Dermis blood vessel endothelial cell (primary cell): ENCODE measurements around the gene SEC14L2. TPM values are rescaled to one million over a fixed set of nuclear protein-coding genes. Genes with fewer than 3 reads are reported as not detected.

Experiments
- DNase-seq: peaks from one replicate; pipeline ENCODE4 v3.0.0; 2010
- total RNA-seq: library from RNA; depleted of rRNA; stranded (reverse); fragments of >200 nt; gene quantifications from 2 replicates; pipeline ENCODE4 v1.2.3, GENCODE V29; 2014

SEC14L2 gene
- total RNA-seq, 1 donor from 2014 or later, result 16.2 TPM

DNA sequence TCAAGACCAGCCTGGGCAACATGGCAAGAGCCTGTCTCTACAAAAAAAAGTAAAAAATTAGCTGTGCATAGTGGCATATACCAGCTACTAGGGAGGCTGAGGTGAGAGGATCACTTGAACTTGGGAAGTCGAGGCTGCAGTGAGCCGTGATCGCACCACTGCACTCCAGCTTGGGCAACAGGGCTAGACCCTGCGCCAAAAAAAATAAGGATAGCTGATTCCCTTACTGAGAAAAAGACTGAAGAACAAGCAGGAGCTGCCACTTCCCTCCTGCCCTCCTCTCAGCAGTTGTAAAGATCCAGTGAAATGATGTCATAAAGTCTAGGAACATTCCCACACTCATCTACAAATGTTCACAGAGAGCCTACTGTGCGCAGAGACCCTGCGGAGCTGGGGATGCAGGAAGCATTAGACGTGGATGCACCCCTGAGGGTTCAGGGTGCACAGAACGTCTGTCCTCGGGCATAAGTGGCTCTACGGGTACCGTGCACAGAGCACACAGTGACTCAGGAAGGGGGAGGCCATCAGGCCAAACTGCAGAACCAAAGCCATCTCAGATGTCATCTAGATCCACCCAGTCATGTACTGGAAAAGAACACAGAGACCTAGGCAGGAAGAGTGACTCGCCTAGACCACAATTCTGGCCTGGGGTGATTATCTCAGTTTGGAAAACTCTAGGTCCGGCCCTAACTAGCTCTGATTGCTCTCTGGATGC, 11.7 kb downstream of the SEC14L2 start:
- peak; percentile 54 for DNase-seq

DNA sequence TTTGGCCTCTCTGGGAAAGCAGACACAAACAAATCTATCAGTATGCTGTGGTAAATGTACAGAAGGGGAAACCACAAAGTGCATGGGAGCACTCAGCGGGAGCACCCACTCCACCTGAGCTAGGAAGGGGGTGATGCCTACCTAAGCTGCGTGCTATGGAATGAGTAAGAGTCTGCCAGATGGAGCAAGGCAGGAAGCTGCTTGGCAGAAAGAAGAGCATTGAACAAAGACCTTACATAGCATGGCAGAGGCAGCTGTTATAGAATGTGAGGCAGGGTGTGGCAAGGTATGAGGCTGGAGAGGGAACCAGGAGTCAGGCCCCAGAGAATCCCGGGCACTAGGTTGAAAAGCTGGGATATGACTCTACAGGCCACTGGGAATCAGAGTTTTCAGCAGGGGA, 15.0 kb downstream of the SEC14L2 start:
- no peak for DNase-seq

DNA sequence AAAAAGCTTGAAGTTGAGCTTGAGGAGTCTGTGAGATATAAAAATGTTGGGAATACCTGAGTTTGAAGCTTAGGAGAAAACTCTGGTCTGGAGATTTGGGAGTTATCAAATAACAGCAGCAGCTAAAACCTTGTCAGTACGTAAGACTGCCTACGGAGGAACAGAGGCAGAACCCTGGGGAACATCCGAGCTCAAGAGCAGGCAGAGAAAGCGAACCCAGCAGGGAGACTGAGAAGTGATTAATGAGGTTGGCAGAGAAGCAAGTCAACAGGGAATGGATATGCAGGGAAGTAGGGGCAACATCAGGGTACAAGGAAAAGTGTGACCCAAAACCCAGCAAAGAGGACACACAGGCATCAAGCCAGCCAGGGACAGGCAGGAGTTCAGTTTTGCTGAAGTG, 16.2 kb downstream of the SEC14L2 start:
- DNase-seq, result no peak

DNA sequence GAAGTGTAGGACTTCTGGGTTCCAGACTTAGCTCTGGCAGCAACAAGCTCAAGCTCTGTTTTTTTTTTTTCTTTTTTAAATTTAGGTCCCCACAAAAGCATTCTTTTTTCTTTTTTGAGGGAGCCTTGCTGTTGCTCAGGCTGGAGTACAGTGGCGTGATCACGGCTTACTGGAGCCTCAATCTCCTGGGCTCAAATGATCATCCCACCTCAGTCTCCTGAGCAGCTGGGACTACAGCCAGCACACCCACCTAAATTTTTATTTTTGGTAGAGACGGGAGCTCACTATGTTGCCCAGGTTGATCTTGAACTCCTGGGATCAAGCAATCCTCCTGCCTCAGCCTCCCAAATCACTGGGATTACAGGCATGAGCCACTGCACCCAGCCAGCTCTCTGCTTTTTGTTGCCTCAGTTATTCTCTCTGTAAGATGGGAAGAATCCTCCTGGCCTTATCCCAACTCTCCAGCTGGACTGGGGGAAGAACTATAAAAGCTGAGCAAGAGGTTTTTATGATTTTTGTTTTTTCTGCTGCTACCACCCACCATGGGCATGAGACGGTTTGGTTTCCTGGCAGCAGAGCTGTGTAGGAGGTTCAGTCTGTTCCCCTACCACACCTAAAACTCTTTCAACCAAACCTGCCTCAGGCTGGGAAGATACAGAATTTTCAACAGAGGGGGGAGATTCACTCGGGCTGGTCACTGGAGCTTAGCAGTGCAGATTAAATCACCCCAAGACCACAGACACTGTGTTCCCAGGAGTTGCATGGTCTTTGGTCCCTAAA, 17.1 kb downstream of the SEC14L2 start:
- no peak for DNase-seq

DNA sequence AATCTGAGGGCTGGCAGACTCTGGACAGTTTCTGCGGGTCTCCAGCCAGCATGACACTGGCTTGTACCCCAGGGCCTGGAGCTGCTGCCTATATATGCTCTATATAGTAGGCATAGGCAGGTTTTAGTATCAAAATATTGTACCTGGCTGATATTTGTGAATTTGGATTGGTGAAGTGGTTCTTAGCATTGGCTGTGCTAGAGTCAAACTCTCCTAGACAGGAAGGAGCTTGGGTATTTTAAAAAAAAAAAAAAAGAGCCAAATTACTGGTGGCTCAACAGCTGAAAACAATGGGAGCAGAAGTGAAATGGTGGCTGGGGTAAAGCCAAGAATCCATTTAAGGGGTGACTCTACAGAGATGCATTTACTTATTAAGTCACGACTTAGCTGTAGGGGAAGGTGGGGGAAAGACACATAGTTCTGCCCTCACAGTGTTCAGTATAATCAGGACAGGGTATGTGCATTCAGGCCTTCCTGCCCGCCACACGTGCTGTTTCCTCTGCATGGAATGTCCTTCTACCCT, 17.8 kb downstream of the SEC14L2 start:
- peak; percentile 47 for DNase-seq

DNA sequence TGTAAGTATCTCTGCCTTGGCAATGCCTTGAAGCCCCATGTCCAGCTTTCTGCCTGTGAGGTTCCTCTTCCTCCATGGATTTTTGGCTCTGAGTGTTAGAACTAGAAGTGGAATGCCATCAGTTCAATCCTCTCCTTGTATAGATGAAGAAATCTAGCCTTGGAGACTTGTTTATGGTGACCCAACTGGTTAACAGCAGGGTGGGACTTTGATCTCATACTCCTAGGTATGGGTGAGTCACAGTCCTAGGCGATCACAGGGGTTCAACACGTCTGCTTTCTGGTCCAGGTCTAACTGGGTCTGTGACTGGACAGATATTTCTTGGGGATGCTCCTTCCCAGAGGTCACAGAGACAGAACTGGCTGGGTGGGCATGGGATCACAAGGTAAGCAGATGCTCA, 19.6 kb downstream of the SEC14L2 start:
- no peak for DNase-seq

DNA sequence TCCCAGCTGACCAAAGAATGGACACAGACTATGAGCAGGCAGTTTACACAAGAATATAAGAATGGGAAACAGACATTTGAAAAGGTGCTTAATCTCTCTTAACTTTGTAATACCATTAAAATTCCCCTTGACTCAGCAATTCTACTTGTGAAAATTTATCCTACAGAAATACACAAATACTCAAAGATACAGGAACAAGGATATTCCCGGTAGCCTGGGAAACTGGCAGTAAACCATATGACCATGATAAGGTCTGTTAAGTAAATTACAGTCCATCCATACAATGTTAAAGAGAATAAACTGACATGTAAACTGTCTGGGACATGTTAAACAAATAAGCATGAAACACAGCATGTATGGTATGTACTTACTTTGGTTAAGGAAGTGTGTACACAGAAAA, 20.0 kb downstream of the SEC14L2 start:
- no peak for DNase-seq

DNA sequence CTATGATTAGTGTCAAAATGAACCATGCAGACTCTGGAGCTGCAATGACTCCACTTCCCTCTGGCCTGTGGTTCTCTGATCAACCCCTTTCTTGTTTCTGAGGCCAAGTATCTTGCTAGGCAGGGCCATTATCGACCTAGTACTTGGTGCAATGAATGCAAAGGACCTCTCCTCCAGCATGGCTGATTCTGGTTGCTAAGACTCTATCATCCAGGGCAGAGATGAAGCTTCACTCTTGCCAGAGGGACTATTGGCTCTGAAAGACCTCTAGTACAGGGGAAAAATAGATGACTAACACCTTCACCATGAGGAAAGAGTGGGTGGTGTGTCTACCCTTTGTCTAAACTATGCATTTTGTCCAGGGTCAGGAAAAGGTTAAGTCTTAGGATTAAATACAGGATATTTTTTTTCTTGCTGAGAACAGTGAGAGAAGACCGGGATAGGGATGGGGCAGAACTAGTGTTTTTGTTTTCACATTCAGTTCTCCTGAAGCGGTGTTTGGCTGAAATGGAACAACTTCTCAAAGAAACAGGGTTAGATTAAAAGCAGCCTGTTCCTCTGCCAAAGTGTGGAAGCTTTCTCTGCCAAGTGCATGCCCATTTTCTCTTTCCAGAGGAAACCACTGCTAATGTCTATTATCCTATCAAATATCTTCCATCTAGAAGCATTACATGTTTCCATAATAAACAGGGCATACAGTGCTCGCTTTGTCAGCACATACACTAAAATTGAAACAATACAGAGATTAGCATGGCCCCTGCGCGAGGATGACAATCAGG, 23.7 kb downstream of the SEC14L2 start:
- DNase-seq, result peak; percentile 88

DNA sequence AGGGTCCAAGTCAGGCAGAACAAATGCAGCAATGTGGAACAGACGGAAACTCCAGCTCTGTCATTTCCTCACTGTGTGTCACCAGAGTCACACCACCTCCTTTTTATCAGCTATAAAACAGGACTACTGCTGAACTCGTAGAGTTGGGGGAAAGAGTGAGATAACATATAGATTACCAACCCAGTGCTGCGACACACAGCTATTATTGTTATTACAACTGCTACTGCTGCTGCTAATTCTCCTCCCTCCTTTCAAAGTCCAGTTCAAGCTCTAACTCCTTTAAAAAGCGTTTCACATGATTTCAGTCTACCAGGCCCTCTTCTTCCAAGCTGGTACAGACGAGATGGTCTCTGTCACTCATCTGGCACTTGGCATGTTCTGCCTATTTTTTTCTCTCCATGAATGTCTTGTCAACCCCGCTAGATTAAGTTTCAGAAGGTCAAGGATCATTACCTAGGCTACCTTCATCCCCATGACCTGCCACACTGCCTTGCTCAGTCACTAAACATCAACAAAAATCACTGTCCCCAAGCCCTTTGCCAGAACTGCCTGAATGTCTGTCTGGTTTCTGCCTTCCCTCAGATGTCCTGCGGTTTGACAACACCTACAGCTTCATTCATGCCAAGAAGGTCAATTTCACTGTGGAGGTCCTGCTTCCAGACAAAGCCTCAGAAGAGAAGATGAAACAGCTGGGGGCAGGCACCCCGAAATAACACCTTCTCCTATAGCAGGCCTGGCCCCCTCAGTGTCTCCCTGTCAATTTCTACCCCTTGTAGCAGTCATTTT, 25.1 kb downstream of the SEC14L2 start:
- DNase-seq, result peak; percentile 66

DNA sequence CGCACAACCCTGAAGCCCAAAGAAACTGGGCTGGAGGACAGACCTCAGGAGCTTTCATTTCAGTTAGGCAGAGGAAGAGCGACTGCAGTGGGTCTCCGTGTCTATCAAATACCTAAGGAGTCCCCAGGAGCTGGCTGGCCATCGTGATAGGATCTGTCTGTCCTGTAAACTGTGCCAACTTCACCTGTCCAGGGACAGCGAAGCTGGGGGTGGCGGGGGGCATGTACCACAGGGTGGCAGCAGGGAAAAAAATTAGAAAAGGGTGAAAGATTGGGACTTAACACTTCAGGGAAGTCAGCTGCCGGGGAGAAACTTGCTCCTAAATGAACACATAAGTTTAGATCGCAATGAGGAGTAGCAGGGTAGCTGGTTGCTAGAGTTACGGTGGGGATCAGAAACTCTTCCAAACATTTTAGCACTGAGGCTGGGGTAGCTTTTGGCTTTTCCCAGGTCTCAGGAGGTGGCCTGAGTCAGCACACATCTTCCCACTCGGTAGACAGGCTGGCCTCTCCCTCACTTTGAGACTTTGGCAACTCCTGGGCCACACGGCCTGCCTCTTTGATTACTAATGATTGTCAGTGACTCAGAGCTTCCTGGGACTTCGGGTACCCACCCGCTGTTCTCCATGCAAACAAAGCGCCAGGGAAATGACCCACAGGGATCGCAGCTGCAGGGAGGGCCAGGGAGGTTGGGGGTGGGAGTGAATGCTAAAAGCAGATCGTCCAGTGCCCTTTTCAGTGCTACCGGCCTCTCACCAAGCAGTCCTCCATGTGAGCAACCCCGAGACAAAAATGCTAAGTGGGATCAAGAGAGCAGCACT, 25.9 kb downstream of the SEC14L2 start:
- peak; percentile 59 for DNase-seq

DNA sequence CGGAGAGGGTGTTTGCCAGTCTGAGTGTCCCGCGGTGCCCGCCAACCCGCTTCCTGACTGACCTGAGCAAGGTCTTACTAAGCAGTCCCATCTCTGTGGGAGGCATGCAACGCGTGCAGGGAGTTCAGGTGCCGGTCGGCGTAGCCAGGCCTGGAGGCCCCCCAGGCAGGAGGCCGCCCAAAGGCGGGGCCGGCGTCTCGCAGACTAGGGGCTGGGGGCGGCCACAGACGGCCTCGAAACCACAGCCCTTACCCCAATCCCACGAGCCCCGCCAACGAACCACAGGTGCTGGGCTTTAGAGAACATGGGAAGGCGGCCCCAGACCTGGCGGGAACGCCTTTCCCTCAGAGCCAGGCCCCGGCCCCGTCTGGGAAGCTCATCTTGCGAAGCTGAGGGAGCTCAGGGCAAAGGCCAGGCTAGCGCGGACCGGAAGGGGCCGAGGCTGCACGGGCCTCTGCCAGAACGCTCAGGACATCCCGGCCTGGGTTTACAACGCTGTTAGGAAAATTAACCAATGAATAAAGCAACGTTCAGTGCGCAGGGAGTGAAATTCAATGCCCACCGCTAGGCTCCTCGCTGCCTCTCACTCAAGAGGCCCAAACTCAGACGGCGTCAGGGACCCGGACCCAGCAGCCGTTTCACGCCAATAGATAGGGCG, 26.6 kb downstream of the SEC14L2 start:
- peak; percentile 56 for DNase-seq

DNA sequence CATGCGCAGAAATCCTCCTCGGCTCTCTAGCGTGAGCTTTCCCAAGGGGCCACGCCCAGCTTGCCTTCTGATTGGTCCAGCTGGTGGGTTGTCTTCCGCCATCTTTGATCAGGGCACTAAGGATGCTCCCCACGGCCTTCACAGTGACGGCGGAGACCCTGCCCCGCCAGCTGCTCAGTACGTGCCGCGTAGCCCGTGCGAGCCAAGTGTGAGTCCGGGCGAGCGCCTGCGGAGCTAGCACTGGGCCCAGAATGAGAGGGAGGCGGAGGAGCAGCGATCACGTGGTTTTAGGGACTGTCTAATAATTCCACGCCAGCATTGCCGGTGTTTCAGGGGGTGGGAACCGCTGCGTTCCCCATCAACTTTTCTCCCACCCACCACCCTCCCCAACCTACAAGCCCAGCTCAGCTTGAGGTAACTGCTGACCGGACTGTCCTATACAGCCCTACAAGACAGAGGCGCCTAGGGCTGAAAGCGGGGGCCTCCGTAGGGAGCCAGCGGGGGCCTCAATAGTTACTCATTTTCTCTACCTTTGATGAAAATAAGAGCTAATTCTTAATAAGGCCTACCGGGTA, 27.2 kb downstream of the SEC14L2 start:
- DNase-seq, result peak; percentile 100

DNA sequence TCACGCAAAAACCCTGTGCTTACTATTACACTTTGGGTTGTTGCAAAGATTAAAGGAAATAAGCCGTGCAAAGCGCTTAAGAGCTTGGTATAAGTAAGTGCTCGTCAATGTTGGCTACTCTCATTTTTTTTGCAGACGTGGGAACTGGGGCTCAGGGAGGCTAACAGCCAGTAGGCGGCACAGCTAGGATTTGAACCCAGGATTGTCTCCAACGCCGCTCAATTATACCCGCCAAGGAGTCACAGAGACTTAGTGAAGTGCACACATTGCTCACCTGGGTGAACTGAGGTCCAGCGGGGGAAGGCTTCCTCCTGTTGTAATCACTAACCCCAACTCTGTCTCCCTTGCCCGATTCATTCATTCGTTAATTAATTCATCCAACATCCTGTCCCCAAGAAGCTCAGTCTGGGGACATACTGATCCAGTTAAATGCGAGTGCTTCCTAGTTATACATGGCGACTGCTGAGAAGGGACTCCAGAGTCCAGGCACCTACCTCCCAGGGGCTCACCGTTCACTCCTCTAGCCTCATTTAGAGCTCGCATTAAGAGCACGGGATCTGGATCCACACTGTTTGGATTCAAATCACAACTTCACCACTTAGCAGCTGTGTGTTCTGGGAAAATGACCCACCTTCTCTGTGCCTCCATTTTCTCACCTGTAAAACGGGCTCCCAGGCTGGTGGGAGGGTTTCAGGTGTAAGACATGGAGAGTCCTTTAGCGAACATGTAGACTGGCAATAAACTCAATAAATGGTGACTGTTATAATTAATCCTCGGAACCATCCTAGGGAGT, 27.9 kb downstream of the SEC14L2 start:
- peak; percentile 43 for DNase-seq

DNA sequence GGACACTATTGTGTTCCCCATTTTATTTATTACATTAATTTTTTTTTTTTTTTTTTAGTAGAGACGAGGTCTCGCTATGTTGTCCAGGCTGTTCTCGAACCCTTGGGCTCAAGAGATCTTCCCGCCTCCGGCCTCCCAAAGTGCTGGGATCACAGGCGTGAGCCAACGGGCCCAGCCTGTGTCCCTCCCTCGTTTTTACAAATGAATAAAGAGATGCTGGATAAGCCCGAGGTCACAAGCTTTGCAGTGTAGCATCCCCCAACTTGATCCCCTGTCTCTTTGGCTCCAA, 28.5 kb downstream of the SEC14L2 start:
- no peak for DNase-seq

DNA sequence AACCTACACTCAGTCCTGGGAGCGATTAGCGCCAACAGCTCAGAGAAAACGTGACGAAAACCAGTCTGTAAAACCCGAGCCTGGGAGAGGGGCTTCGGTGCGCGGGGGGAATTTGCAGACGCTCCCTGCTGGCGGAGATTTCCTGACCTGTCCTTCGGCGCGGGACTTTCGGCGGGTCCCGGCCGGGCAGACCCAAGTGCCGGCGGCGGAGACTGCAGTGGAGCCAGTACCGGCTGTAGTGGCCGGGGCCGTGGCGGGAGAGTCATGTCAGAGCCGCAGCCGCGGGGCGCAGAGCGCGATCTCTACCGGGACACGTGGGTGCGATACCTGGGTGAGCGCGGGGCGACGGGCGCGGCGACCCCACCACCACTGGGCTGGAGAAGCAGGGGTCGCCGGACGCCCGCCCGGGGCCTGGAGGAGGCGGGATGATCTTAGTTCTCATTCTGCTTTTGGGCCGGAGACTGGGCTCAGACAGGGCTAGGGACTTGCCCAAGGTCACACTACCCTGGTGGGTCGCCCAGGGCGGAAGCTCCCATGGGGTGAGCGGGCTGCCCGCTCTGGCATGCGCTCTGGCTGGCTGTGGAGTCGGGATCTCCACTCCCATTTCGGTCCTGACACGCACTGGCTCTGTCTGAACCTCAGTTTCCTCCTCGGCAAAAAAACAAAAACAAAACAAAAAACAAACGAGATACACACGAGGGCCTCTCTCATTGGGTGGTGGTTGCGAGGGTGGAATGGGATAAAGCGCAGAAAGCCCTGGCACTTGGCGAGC, 29.0 kb downstream of the SEC14L2 start, which contains the start of gene MTFP1:
MTFP1 (plus strand) TSS at position 153 of the 772 bp plus-strand sequence; CDS start at position 265, 112 bp downstream.
- DNase-seq, result peak; percentile 78

DNA sequence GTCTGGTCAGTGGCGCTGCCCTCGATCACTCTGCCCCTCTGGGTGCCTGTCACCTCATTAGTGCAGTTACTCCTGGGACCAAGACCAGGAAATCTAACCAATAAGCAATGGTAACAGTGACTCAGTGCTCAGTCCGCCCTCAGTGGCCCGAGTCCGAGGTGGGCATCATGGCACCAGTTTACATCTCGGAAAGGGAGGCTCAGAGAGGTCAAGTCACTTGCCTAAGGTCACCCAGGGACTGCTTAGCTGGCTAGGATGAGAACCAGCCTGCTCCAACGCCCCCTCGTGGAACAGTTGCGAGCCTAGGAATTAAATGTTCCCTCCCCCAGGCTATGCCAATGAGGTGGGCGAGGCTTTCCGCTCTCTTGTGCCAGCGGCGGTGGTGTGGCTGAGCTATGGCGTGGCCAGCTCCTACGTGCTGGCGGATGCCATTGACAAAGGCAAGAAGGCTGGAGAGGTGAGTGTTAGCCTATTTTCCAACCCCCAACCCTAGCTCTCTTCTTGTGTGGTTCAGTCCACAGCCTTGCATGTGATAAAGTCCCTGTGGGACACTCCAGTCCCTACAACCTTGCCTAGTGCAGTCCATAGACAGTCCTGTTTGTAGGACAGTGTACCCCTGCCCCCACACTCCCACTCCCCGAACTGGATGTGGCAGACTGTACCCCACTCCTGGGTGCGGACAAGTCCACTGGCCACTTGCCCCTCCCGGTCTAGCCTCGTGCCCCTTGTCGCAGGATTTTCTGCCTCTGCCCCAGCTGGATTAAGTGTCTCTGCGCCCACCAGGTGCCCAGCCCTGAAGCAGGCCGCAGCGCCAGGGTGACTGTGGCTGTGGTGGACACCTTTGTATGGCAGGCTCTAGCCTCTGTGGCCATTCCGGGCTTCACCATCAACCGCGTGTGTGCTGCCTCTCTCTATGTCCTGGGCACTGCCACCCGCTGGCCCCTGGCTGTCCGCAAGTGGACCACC, 29.9 kb downstream of the SEC14L2 start:
- DNase-seq, result peak; percentile 91

DNA sequence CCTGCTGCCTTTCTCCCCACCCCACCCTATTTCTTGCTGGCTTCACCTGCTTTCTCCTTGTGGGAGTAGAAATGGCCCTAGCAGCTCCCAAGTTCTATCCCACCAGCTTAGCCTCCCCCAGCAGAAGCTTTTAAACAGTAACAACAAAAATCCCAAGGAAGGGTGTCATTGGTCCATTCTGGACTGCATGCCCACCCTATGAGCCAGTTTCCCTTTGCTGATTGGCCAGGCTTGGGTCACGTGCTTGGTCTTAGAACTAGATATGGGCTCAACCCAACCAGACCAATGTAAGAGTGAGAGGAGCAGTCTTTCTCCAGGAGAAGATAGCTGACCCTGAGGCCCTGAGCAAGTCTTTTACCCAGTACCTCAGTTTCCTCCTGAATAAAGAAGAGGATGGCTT, 31.1 kb downstream of the SEC14L2 start:
- DNase-seq, result no peak

DNA sequence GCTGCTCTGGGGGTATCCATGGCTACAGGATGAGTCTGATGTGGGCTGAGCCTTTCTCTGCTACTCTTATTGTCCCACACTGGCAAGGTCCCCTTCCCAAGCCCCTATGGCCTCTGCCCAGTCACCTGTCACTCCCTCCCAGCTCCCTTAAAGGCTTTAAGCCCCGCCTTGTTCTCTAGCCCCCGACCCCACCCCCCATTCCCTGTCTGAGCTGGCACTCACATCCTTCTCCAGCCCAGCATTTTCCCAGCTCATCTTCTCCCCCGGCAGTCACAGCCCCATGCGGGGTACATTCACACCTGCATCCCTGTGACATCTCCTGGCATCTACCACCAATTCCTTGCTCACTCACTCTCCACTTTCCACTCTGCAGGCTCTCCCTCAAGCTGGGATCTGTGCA, 33.1 kb downstream of the SEC14L2 start:
- no peak for DNase-seq
